Measurements from ENCODE around the gene RNU6-9. TPM values are rescaled to one million over a fixed set of nuclear protein-coding genes. Genes with fewer than 3 reads are reported as not detected.

The RNU6-9 gene
- total and polyA plus RNA-seq, 2 of the 13 experiments (the other 11 are each of a cell fraction or from before 2014, with no cell fraction given) = under 0.01 TPM; not detected in 1

GRCh38 chr19:889662-890295 lies 3.5 kb upstream of the RNU6-9 start:
- Histone ChIP-seq H3K9ac (ENCODE audit: insufficient read depth, low read depth, low read length) (no peak overlapping the region), H3K36me3 (replicated peaks in 1 of 2; ENCODE audit: control insufficient read depth in 1 of 2, insufficient read depth in 2 of 2, low read length in 2 of 2) (peaks cover 13 to 33% of the 10 kb centered on the region in 2 experiments; a peak in 4 of 5 replicates), H3K27me3 (ENCODE audit: control insufficient read depth in 1 of 2, insufficient read depth in 2 of 2, low read length in 2 of 2) (no peaks in the 10 kb centered on the region), H2AFZ (ENCODE audit: low read length) (no peak overlapping the region), H3K4me3 (replicated peaks in 1 of 3; ENCODE audit: insufficient read depth in 1 of 3, low read depth in 2 of 3, low read length in 3 of 3) (no peak overlapping the region), H3K4me2 (ENCODE audit: low read depth, low read length) (no peak overlapping the region), H4K20me1 (ENCODE audit: insufficient read depth, low read length) (no peaks in the 10 kb centered on the region; the same call in 1 of the 2 replicates), H3K4me1 (ENCODE audit: insufficient read depth, low read length) (peaks cover 9% of the 10 kb centered on the region), H3K79me2 (ENCODE audit: insufficient read depth, low read length) (peaks cover 10% of the 10 kb centered on the region), H3K27ac (ENCODE audit: extremely low read length, insufficient read depth, low read length) (no peak overlapping the region), H3K9me3 (ENCODE audit: low read length) (no peaks in the 10 kb centered on the region)
- in situ Hi-C loops (cut with HindIII; ENCODE audit: extremely low pct_ligation_motif_present, low pct_unique_long_range_greater_than_20kb) (no loop called here), intact Hi-C loops (cut with micrococcal nuclease; ENCODE audit: unreplicated experiment) (no loop called here)
- TF ChIP-seq RBFOX2 (IDR thresholded peaks at IDR 0.05; ENCODE audit: low read depth, low read length) (0 out of 2 replicates have a peak, but pooled peaks have one; percentile 28), AGO2 (optimal IDR thresholded peaks at IDR 0.05; ENCODE audit: low read depth, low read length) (peak; percentile 58), ZNF446 (CRISPR knock-in tag; IDR thresholded peaks at IDR 0.05) (no peak)
- CTCF ChIA-PET (ENCODE audit: low intra/inter-chr PET ratio, low total read pairs) = no interaction called here
- no peak for DNase-seq (ENCODE audit: low spot score)
- WGBS (ENCODE audit: low lambda C conversion rate) = 97% methylated on average over 13 of the region's 26 CpGs
- ATAC-seq = no peak
- POLR2A ChIA-PET = no interaction called here
- no TSS peak for BruUV-seq (replicated peaks)
- FAIRE-seq = no peak

GRCh38 chr19:890831-891230 lies 2.5 kb upstream of the RNU6-9 start:
- no peak overlapping the region for H3K27ac ChIP-seq (ENCODE audit: extremely low read length, insufficient read depth, low read length)
- H3K4me3 ChIP-seq (replicated peaks in 1 of 3; ENCODE audit: insufficient read depth in 1 of 3, low read depth in 2 of 3, low read length in 3 of 3) = no peak overlapping the region
- intact Hi-C loops (cut with micrococcal nuclease; ENCODE audit: unreplicated experiment) (no loop called here), in situ Hi-C loops (cut with HindIII; ENCODE audit: extremely low pct_ligation_motif_present, low pct_unique_long_range_greater_than_20kb) (no loop called here)
- peaks cover 12 to 27% of the 10 kb centered on the region in 2 experiments; a peak in 4 of 5 replicates for H3K36me3 ChIP-seq (replicated peaks in 1 of 2; ENCODE audit: control insufficient read depth in 1 of 2, insufficient read depth in 2 of 2, low read length in 2 of 2)
- H2AFZ ChIP-seq (ENCODE audit: low read length) = no peak overlapping the region
- ATAC-seq (no peak), FAIRE-seq (no peak), DNase-seq (ENCODE audit: low spot score) (no peak)
- peaks cover 9% of the 10 kb centered on the region for H3K4me1 ChIP-seq (ENCODE audit: insufficient read depth, low read length)
- H4K20me1 ChIP-seq (ENCODE audit: insufficient read depth, low read length) = no peaks in the 10 kb centered on the region; the same call in 1 of the 2 replicates
- H3K9me3 ChIP-seq (ENCODE audit: low read length) = no peaks in the 10 kb centered on the region
- H3K27me3 ChIP-seq (ENCODE audit: control insufficient read depth in 1 of 2, insufficient read depth in 2 of 2, low read length in 2 of 2) = no peaks in the 10 kb centered on the region
- peaks cover 10% of the 10 kb centered on the region for H3K79me2 ChIP-seq (ENCODE audit: insufficient read depth, low read length)
- H3K4me2 ChIP-seq (ENCODE audit: low read depth, low read length) = no peak overlapping the region
- POLR2A ChIA-PET = no interaction called here
- TF ChIP-seq RBFOX2 (IDR thresholded peaks at IDR 0.05; ENCODE audit: low read depth, low read length) = 0 out of 2 replicates have a peak, but pooled peaks have one; percentile 28
- TF ChIP-seq RFXANK (CRISPR knock-in tag; IDR thresholded peaks at IDR 0.05) = no peak
- no peak overlapping the region for H3K9ac ChIP-seq (ENCODE audit: insufficient read depth, low read depth, low read length)
- CTCF ChIA-PET (ENCODE audit: low intra/inter-chr PET ratio, low total read pairs) = no interaction called here
- BruUV-seq (replicated peaks) = no TSS peak
- 96% methylated on average over 18 of the region's 18 CpGs for WGBS (ENCODE audit: low lambda C conversion rate)

All from HepG2 (cell line).